ENCODE measurements around the gene ARSG. TPM values are rescaled to one million over a fixed set of nuclear protein-coding genes. Genes with fewer than 3 reads are reported as not detected.
A peak's percentile ranks its signal among the peaks of the same experiment; 100 is the strongest.
"Not testable (repeated sequence)": the region's sequence is repeated elsewhere in the genome, so short reads cannot be mapped to it uniquely, and the experiment has no call there.

Gene ARSG
- total and polyA plus RNA-seq, 7 donors = 1.7 to 6.1 (median 2.5) TPM

- H3K27me3 ChIP-seq (ENCODE audit: insufficient read depth in 3 of 3, low read length in 2 of 3) = no peaks in the 10 kb centered on the region
- DNase-seq = no peak
- WGBS, 3 donors = 90 to 92% (median 92%) methylated on average over 7 of the region's 7 CpGs
- H3K36me3 ChIP-seq (ENCODE audit: insufficient read depth in 1 of 2, low read depth in 1 of 2) = no peaks in the 10 kb centered on the region
- peaks cover 8% of the 10 kb centered on the region for H3K9me3 ChIP-seq
- no peak for ATAC-seq
- intact Hi-C loops (cut with DNase I) = loop anchor here (2.0 to 5.0 kb wide), 2 partner anchors 33 to 45 kb away; no protein-coding TSS in a partner anchor
- no peak for TF ChIP-seq CTCF (IDR thresholded peaks at IDR 0.05)
- peaks cover 10% of the 10 kb centered on the region for H3K4me1 ChIP-seq
- no peak overlapping the region for H3K27ac ChIP-seq
- H3K4me3 ChIP-seq = no peak overlapping the region
Measured at GRCh38 chr17:68329331-68329730, 38.0 kb downstream of the ARSG start.

DNA sequence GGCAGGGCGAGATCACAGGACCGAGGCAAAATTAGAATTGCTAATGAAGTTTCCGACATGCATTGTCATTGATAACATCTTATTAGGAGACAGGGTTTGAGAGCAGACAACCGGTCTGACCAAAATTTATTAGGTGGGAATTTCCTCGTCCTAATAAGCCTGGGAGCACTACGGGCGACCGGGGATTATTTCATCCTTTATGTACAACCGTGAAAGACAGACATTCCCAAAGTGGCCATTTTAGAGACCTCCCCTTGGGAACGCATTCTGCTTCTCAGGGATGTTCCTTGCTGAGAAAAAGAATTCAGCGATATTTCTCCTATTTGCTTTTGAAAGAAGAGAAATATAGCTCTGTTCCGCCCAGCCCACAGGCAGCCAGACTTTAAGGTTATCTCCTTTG lies 40.6 kb downstream of the ARSG start:
- H3K27me3 ChIP-seq (ENCODE audit: insufficient read depth in 3 of 3, low read length in 2 of 3); H3K4me1 ChIP-seq; ATAC-seq; H3K36me3 ChIP-seq (ENCODE audit: insufficient read depth in 1 of 2, low read depth in 1 of 2); DNase-seq; H3K9me3 ChIP-seq; H3K27ac ChIP-seq; intact Hi-C loops (cut with DNase I); H3K4me3 ChIP-seq: not testable (repeated sequence)
- WGBS, 3 donors = 87 to 96% (median 95%) methylated on average over 12 of the region's 12 CpGs

DNA sequence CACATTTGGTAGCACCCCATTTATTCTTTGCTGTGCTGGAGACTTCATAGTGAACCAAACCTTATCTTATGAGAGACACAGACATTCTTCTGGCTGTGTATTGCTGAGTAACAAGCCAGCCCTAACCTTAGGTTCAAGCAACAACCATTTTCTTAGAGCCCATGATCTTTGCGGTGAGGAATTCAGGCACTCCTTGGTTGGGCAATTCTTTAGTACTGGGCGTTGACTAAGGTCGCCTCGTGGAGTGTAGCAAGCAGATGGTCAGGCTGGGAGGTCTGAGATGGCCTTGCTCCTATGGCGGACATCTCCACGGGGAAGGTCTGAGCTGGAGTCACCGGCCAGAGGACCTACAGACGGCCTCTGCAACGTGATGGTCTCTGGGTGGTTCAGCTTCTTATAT lies 43.1 kb downstream of the ARSG start:
- peak in 2 of 4 donors; percentile 37 to 61 for ATAC-seq
- no peaks in the 10 kb centered on the region for H3K27me3 ChIP-seq (ENCODE audit: insufficient read depth in 3 of 3, low read length in 2 of 3)
- no peaks in the 10 kb centered on the region for H3K4me1 ChIP-seq
- no peak for DNase-seq
- no peak overlapping the region for H3K4me3 ChIP-seq
- no peaks in the 10 kb centered on the region for H3K36me3 ChIP-seq (ENCODE audit: insufficient read depth in 1 of 2, low read depth in 1 of 2)
- intact Hi-C loops (cut with DNase I) = no loop called here
- peaks cover 8% of the 10 kb centered on the region for H3K9me3 ChIP-seq
- no peak for TF ChIP-seq CTCF (IDR thresholded peaks at IDR 0.05)
- 96% methylated on average over 9 of the region's 9 CpGs for WGBS, 3 donors
- no peak overlapping the region for H3K27ac ChIP-seq

- no peak overlapping the region for H3K4me3 ChIP-seq
- no peak overlapping the region for H3K27ac ChIP-seq
- H3K9me3 ChIP-seq = no peaks in the 10 kb centered on the region
- ATAC-seq (no peak), DNase-seq (no peak)
- H3K4me1 ChIP-seq = no peaks in the 10 kb centered on the region
- no peak for TF ChIP-seq CTCF (IDR thresholded peaks at IDR 0.05)
- WGBS, 3 donors = 90 to 95% (median 95%) methylated on average over 5 of the region's 5 CpGs
- no peaks in the 10 kb centered on the region for H3K36me3 ChIP-seq (ENCODE audit: insufficient read depth in 1 of 2, low read depth in 1 of 2)
- intact Hi-C loops (cut with DNase I) = no loop called here
- no peaks in the 10 kb centered on the region for H3K27me3 ChIP-seq (ENCODE audit: insufficient read depth in 3 of 3, low read length in 2 of 3)
Measured at GRCh38 chr17:68341482-68341881, 50.2 kb downstream of the ARSG start.

GRCh38 chr17:68343976-68344375 lies 52.7 kb downstream of the ARSG start:
- no peaks in the 10 kb centered on the region for H3K9me3 ChIP-seq
- DNase-seq (no peak), ATAC-seq (peak in 2 of 4 donors; percentile 43 to 58)
- H3K36me3 ChIP-seq (ENCODE audit: insufficient read depth in 1 of 2, low read depth in 1 of 2) = no peaks in the 10 kb centered on the region
- intact Hi-C loops (cut with DNase I) = no loop called here
- H3K4me1 ChIP-seq = no peaks in the 10 kb centered on the region
- no peak for TF ChIP-seq CTCF (IDR thresholded peaks at IDR 0.05)
- H3K4me3 ChIP-seq = no peak overlapping the region
- H3K27ac ChIP-seq = no peak overlapping the region
- no peaks in the 10 kb centered on the region for H3K27me3 ChIP-seq (ENCODE audit: insufficient read depth in 3 of 3, low read length in 2 of 3)
- WGBS, 3 donors = 74 to 86% (median 79%) methylated on average over 5 of the region's 5 CpGs
